NCI-H1092 (cell line): ENCODE data around the gene OLFM1.

Experiments used
- DNase-seq: peaks from one replicate; lab custom pipeline; 2025; lab: John Stamatoyannopoulos, UW

Gene OLFM1

DNA sequence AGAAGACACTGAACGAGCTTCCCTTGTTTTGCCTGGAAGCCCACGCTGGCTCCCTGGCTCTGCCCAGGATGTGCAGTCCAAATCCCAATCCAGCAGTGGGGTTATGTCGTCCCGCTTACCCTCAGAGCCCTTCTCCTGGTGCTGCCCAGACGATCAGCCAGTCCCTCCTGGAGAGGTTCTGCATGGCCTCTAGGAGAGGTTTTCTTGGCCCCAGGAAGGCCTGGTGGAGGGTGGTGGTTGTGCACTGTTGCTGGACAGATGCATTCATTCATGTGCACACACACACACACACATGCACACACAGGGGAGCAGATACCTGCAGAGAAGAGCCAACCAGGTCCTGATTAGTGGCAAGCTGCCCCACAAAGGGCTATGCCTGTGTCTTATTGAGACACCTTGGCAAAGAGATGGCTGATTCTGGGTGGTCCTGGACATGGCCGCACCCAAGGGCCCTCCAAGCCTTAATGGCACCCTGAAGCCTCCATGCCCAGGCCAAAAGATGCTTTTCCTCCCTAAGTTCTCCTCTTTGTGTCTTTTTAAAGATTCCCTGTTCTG is 10.5 kb upstream of the OLFM1 start:
- no peak for DNase-seq

DNA sequence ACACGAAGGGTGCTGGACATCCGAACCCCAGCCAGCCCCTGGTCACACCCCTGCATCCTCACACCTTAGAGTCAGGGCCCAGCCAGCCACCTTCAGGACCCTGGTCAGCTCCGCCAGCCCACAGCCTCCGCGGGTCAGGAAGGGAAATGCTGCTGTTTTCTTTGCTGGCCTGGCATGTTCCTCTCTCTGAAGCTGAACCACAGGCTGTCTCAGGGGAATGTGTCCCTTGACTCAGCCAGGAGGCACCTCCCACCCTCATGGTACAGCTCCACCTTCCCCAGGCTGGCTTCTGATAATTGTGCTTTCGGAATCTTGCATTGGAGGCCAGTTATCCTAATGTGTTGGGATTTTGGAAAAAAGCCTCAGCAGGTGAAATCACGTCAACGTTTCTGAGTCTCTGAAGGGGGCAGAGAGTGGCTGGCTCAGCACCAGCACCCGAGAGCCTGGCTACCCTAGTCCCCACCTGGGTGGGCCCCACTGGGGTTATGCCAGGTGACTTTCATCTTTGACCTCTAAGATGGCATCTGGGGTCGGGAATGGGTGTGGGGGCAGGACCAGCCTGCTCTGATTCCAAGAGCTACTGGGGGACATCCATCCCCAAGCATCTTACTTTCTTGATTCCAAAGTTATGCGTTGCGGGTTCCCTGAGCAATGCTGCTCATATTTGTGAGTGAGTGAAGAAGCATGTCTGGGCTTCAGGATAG is 9.8 kb upstream of the OLFM1 start:
- DNase-seq, result no peak

- no peak for DNase-seq
Observed at GRCh38 chr9:135078361-135078821, 9.1 kb upstream of the OLFM1 start.

- DNase-seq, result no peak
Observed at GRCh38 chr9:135079018-135079417, 8.4 kb upstream of the OLFM1 start.

GRCh38 chr9:135079676-135080075 is 7.8 kb upstream of the OLFM1 start:
- no peak for DNase-seq

GRCh38 chr9:135080286-135081263 is 6.9 kb upstream of the OLFM1 start:
- no peak for DNase-seq

DNA sequence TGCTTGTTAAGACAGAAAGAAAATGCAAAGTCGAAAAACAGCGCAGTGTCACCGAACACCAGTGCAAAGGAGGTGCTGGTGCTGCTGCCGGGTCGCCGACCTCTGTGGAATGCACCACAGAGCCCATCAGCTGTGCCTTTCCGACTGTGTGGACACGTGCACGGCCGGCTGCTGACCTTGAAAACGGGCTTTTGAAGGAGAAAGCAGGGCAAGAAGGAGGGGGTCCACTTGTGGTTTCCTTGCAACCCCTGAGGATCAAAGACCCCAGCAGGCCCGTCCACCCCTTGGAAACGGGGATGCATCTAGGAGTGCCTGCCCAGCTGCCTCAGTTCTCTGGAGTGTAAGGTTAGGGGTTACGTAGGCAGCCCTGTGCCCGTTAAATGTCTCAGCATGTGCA is 6.2 kb upstream of the OLFM1 start:
- no peak for DNase-seq

DNA sequence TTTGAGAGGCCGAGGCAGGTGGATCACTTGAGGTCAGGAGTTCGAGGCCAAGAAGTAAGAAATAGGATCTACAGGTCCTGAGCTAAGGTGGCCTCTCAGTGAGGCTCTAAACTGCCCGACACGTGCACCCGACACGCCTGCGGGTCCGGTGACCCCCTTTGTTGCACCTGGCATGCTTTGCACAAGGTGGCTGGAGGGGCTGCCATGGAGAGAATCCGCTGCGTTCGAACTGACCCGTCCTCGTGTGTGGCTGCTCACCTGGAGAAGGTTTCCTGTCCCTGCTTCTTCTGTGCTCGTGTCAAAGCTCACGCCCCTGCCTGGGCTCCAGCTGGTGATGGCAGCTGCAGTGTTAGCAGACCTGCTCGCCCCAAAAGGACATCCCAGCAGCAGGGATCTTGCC is 5.7 kb upstream of the OLFM1 start:
- DNase-seq, result no peak

DNA sequence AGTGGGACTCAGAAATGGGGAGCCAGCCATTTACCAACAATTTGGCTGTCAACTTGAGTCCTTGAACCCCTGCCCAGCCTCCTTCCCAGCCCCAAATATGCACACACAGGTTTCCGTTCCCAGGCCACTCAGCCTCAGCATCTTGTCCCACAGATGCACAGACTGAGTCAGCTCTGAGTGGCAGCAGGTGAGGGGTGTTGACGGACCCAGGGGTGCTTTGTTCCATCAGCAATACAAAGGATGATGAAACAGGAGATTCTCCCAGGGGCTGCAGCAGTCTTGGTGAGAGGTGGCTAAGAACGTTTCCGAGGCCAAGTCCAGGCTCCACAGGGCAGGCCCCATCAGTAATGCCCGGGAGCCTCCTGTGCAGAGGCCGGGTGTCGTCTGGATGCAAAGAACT is 4.9 kb upstream of the OLFM1 start:
- DNase-seq, result no peak

GRCh38 chr9:135083241-135083810 is 4.1 kb upstream of the OLFM1 start:
- DNase-seq, result no peak

- DNase-seq, result no peak
Observed at GRCh38 chr9:135083831-135084230, 3.6 kb upstream of the OLFM1 start.

DNA sequence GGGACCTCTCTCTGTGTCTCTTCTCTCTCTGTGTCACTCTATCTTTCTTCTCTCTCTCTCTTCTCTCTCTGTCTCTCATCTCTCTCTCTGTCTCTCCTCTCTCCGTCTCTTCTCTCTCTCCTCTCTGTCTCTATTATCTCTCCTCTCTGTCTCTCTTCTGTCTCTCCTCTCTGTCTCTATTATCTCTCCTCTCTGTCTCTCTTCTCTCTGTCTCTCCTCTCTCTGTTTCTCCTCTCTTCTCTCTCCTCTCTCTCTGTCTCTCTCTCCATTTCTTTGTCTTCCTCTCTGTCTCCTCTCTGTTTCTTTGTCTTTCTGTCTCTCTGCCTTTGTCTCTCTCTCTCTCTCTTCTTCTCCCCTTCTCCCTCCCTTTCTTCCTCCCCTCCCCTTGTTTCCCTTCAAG is 3.2 kb upstream of the OLFM1 start:
- DNase-seq, result no peak

GRCh38 chr9:135084881-135085760 is 2.3 kb upstream of the OLFM1 start:
- no peak for DNase-seq

DNA sequence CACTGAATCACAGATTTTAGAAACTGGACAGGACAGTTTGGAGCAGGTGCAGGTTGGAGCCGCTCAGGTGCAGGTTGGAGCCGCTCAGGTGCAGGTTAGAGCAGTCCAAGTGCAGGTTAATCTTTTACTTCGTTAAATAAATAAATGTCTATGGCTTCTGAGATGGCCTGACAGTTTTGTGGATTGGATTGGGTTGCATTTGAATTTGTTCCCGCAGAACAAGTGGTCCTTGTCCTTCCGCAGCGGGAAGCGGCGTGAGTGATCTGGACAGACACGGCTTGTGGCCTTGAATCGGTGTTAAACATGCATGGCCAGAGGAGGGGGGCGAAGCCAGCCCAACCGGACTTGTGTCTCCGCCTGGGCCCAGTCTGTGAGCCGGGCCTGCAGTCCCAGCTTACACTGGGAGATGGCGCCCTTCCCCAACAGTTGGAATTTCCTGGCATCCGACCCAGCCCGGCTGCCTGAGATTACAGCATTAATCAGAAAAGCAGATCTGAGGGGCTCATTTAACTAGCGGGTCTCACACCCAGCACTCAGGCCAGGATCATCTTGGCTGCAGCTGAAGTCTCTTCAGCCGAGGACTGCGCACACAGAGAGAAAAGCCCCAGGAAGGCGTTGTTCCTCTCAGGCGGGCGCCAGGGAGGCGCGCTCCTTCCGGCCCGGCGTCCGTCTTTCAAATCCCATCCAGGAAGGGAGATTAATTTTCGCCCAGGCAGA is 1.5 kb upstream of the OLFM1 start:
- DNase-seq, result peak; percentile 72

GRCh38 chr9:135086597-135087488 is 625 bp upstream of the OLFM1 start:
- DNase-seq, result no peak

DNA sequence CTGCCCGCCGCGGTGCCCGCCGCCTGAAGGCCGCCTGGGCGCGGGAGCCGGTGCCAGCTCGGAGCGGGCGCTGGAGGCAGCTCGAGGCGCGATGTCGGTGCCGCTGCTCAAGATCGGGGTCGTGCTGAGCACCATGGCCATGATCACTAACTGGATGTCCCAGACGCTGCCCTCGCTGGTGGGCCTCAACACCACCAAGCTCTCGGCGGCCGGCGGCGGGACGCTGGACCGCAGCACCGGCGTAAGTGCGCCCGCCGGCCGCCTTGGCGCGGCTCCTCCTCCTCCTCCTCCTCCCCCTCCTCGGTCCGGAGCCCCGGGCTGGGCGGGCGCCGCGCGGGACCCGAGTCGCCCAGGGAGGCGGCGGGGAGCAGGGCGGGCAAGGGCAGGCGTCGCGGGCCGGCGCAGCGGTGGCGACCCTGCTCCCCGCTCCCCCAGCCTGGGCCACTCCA is 455 bp downstream of the OLFM1 start:
- no peak for DNase-seq

DNA sequence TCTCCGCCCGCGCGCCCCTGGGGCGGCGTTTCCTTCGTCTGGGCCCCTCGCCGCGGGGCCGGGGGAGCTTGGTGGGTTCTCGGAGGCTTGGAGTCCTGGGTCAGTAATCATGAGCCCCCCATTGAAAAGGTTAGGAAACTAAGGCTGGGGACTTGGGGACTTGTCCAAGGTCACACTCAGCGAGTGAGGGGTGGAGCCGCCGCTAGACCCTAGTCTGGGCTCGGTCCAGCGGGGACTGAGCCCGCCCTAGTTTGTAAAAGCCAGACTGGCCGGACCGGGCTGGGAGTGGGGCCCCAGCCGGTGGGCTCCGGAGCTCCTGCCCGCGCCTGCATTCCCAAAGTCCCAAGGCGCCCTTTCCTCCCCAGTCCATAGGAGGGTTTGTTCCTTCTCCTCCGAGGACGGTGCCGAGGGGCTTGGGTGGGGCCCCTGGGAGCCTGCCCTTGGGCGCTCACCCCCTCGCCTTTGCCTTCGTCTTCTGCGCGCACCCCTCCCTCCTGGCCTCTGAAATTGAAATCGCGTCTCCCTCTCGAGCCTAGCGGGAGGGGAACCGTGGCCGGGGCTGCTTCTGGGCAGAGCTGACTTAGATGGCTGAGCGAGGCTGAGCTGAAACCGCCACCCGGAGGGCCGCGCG is 995 bp downstream of the OLFM1 start:
- DNase-seq, result no peak

DNA sequence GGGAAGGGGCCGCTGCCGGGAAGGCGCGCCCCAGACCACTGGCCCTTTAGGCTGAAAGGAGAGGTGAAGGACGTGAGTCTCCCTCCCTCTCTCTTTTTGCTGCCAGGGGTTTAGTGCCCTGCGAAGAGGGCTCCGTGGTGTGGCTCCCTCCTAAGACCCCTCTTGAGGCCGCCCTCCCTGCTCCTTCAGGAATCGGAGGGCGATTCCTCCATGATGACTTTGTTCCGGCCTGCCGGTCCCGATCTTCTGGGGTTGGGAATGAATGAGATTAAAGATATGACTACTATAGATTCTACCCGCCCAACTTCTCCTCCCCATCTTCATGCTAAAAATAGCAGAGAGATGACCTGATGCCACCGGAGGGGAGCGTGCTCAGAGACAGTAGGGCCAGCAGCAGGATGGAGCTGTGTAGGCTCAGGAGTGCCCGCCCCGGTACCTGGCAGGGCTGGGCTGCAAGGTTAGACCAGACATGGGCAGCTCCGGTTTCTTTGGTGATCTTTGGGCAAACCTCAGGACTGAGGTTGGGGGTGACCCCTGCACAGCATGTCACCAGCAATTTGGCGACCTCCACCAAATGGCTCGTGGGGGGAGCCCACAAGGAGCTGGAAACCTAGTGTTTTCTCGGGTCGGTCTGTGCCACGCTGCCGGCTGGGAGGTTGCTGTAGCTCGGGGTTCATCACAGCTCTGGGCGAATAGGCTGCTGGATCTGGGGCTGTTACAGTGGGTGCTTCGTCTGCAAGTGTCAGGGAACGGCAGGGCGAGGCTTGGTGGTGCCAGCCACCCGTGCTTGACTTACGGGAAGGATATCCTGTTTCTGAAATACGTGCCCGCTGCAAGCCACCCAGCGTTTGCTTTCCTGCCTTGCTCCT is 1.7 kb downstream of the OLFM1 start:
- no peak for DNase-seq
